Right forelimb (tissue), 1 donor: ENCODE results near the gene JCHAIN.
"Not testable (repeated sequence)": the region's sequence is repeated elsewhere in the genome, so short reads cannot be mapped to it uniquely, and the experiment has no call there.

Experiments
- DNase-seq: peaks from one replicate; pipeline ENCODE4 v3.0.0-alpha.2; 2018

Gene JCHAIN

GRCh38 chr4:70687821-70688794, 21.8 kb upstream of the JCHAIN start, which contains the start of gene UTP3:
UTP3 (plus strand) TSS chr4:70688532; CDS start chr4:70688678, 146 bp downstream.
- DNase-seq = peak; percentile 97

DNA sequence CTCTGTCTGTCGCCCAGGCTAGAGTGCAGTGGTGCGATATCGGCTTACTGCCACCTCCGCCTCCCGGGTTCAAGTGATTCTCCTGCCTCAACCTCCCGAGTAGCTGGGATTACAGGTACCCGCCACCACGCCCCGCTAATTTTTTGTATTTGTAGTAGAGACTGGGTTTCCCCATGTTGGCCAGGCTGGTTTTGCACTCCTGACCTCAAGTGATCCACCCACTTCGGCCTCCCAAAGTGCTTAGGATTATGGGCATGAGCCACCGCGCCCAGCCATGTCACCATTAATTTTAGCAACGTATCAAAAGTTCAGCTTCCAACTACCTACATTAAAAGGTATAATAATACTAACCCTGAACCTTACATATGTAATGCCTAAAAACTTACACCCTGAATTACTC, 21.1 kb upstream of the JCHAIN start:
- DNase-seq = peak; percentile 50

DNA sequence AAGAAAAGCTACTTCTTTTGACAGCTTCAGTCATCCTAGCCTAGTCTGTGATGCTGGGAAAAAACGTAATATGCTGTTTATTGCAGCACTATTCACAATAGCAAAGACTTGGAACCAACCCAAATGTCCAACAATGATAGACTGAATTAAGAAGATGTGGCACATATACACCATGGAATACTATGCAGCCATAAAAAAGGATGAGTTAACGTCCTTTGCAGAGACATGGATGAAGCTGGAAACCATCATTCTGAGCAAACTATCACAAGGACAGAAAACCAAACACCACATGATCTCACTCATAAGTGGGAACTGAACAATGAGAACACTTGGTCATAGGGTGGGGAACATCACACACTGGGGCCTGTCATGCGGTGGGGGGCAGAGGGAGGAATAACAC, 15.8 kb upstream of the JCHAIN start:
- not testable (repeated sequence) for DNase-seq

DNA sequence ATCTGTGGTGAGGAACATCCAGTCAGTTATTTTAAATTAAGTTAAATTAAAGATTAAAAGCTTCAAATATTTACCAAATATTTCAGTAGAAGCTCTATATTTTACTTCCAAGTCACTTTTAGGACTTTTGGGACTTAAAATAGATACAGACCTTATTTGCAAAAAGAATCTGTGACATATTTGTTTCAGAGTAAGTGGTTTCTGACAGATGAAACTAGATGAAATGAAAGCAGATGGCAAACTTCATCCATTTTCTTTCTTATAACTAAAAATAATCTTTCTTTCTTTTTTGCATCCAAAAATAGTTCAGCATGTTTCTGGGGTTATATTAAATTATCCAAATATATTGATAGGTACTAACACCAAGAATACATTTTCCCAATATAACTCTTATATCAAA, 15.4 kb upstream of the JCHAIN start:
- no peak for DNase-seq

DNA sequence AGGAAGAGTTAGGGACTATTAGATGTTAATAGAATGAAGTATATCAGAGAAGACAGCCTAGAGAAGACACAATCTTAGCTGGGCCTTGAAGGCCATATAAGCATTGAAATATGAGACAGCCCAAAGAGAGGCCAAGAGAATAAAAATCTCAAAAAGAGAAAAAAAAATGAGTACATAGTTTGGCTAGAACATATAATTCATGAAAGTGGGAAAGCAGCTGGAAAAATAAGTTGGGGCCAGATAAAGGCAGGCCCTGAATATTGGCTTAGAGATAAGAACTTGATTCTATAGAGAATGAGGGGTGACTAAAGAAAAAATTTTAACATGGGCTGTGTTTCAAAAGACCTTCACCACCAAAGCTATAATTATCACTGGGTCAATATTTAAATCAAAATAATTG, 14.6 kb upstream of the JCHAIN start:
- no peak for DNase-seq

DNA sequence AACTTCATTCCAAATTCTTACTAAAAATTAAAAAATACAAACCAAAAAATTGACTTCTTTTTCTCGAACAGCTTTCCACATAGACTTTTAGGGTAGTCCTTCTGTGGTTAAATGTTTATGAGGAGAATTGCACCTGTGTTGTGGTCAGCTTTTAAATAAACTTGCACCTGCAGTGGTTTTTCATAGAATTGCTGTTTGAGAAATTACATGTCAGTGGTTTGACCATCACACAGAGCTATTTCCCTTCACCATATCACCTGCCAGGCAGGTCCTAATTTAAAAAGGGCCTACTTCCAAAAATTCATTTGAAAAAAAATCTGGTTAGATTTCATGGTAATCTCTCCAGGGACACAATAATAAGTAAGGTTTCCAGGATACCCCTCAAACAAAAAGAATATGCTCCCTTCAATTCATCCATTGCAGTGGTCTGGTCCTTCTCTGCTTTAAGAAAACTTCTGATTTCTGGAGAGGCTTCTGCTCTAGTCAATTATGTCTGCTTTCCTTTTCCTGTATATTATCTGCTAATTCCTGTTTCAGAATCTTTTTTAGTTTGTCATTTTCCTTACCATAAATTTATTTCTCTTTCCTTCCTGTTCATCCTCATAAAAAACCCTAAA, 12.2 kb upstream of the JCHAIN start:
- DNase-seq = no peak

DNA sequence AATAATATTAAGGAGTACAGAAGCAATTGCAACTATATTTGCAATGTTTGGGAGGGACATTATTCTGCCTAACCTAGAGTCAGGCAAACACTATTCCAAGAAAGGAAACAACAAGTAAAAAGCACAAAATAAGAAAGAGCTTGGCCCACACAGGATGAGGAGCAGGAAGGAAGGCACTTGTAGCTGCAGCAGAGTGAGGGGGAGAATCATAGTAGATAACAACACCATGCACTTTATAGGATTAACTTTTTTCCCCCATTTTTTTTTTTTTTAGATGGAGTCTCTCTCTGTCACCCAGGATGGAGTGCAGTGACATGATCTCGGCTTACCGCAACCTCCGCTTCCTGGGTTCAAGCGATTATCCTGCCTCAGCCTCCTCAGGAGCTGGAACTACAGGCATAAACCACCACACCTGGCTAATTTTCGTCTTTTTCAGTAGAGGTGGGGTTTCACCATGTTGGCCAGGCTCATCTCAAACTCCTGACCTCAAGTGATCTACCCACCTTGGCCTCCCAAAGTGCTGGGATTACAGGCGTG, 10.3 kb upstream of the JCHAIN start:
- DNase-seq = no peak

DNA sequence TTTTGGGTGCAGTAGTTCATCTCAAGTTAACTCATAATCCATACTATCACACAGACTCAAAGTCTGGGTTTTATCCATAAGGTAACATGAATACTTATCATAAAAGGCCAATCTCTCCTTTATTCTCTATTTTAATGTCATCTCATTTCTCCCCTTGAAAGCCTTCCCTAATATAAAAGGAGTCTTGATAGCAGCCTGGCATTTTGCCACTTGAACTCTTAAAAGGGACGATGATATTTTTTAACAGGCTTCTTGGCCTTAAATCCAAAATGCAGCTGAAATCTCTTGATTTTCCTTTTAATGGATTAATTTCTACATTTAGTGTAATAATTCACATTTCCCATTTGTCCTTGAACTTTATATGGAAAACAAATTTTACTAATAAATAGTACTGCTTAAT, 8.4 kb upstream of the JCHAIN start:
- DNase-seq = no peak

GRCh38 chr4:70674191-70674590, 7.9 kb upstream of the JCHAIN start:
- no peak for DNase-seq

GRCh38 chr4:70671091-70671490, 4.8 kb upstream of the JCHAIN start:
- no peak for DNase-seq

DNA sequence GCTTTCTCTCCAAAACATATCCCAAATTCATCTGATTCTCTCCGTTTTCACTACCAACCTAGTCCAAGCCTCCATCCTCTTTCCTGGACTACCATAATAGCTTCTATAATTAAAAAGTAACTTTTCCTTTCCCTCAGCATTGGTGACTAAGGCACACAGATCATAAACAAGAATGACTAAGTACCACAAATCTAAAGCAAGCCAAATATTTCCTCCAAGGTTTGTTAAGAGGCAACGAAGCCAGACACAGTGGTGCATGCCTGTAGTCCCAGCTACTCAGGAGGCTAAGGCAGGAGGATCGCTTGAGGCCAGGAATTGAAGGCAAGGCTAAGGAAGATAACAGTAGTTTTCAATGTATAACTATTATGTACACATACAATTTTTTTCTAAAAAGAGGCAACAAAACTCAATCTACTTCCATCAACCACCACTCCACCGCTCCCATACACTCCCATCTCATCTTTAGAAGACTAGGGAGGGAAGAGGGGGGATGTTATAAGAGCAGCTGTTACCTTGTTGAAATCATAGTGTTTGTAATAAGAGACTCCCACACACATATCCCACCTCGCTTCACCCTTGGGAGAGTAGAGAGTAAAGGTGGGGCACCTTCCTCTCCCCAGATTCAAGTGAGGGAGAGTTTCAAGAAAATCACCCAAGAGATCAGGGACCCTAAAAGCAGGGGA, 4.2 kb upstream of the JCHAIN start:
- no peak for DNase-seq

GRCh38 chr4:70667740-70668535, 1.6 kb upstream of the JCHAIN start:
- DNase-seq = no peak

DNA sequence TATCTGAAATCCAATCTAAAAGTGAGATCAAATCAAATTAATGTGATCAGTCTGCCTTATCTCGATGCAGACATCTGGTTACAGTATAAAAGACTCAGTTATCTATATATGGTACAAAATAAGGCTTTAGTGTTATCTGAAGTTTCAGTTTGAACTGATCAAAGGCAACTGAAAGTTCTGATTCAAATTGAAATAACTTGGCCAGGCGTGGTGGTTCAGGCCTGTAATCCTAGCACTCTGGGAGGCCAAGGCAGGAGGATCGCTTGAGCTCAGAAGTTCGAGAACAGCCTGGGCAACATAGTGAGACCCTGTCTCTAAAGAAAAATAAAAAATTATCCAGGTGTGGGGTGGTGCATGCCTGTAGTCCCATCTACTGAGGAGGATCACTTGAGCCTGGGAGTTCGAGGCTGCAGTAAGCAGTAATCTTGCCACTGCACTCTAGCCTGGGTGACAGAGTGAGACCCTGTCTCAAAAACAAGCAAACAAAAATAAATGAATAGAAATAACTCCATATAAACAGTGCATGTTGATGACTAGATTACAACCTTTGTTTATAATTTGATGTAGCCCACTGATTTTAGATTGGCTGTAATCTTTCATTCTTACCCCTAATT, 4.9 kb downstream of the JCHAIN start:
- not testable (repeated sequence) for DNase-seq

DNA sequence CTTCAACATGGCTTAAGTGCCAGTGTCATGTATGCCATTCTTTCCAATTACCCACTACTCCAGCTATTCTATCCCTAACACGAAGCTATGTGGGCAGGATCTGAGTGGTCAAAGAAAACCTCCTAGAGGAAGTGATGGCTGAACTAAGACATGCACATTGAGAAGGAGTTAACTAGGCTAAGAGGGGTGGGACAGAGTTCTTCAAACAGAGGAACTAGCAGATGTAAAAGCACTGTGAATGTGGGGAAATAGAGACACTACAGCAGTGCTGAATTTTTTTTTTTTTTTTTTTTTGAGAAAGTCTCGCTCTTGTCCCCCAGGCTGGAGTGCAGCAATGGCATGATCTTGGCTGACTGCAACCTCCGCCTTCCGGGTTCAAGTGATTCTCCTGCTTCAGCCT, 6.2 kb downstream of the JCHAIN start:
- DNase-seq = no peak

DNA sequence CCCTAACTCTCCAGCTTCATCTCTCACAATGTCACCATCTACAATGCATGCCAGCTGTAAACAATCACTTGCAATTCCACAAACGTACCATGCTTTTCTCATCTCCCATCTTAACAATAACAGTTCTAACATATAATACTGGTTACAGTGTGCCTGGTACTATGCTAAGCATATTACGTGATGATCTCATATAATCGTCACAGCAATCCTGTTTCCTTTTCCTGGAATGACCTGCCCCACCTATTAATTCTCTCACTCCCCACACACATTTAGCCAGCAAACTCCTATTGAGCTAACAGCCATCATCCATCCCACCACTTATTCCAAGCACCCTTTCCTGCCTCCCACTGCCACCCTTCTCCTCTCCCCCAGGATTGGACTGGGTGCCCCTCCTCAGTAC, 7.9 kb downstream of the JCHAIN start:
- no peak for DNase-seq

GRCh38 chr4:70657326-70657725, 9.0 kb downstream of the JCHAIN start:
- DNase-seq = no peak

GRCh38 chr4:70654605-70655011, 11.7 kb downstream of the JCHAIN start:
- no peak for DNase-seq

DNA sequence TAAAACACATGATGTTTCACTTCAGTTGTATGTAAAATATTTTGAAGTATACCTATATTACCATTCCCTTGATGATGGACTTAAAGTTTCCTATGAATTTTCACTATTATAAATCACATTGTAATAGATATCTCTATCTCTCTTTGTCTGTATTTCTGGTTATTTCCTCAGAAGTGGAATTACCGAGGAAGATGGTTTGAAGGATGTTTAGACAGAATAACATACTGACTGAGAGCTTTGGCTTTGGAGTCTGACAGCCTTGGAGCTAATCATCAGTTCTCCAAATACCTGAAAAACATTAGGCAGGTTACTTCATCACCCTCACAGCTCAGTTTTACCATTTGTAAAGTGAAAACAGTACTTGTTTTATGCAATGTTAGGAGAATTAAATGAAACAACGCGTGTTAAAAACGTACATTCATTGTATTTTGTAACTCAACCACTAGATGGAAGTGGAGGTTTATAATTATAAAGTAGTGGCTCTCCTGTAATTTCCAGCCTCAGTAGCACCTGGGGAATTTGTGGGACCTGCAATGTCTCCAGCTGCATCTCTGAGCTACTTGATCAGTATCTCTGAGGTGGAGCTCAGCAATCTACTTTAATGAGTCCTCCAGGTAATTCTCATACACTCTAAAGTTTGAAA, 14.3 kb downstream of the JCHAIN start:
- no peak for DNase-seq

GRCh38 chr4:70650741-70651140, 15.6 kb downstream of the JCHAIN start:
- DNase-seq = not testable (repeated sequence)

DNA sequence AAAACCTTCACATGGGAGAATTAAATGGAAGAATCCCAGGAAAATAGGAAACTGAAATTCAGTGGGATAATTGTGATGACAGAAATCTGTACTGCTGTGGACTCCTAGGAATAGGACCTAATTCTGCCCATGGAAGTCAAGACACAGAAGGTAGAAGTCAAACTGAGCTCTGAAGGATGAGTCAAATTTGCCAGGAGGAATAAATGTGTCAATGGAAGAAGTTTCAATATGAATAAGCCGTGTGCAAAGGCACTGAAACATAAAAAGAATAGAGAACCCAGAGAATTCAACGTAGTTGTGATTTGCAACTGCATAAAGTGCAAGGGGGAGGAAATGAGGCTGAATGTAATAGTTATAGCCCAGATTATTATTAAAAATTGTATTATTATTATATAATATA, 26.1 kb downstream of the JCHAIN start:
- DNase-seq = no peak

DNA sequence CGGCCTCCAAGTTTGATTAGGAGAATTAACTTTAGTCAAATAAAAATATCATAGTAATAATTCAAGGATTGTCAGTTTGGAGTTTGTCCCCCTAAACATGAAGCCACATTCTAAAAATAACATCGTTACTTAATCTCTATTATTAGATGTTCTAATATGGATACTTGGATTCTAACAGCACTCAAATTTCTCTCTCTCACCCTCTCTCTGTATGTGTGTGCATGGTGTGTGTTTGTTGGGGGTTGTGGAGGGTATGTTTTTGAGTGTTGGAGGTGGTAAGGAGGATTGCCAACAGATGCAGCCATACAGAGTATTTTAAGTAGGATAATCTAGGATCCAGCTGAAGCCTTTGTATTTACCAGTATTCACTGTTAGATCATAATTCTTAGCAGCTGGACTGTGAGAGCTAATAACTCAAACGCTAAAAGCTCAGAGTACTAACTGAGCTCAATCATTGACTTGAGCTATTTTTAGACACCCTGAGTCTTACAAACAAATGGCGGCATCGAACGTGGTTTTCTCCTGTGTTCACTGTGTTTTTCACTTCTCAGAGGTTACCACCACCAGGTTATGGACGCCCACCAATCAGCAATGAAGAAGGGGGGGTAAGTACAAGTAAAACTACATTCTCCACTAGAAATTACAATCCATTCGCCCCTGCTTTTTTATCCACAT, 28.9 kb downstream of the JCHAIN start:
- no peak for DNase-seq
